Measurements from ENCODE around the gene FAM234A.
A peak's percentile ranks its signal among the peaks of the same experiment; 100 is the strongest.

Gene FAM234A

GRCh38 chr16:279531-279930, 44.9 kb downstream of the FAM234A start:
- no peak for TF ChIP-seq CTCF (IDR thresholded peaks at IDR 0.05)
- no peak for DNase-seq (ENCODE audit: low spot score)
- H3K4me3 ChIP-seq, result no peak overlapping the region
- no peak overlapping the region for H3K27ac ChIP-seq

- no peak for TF ChIP-seq CTCF (IDR thresholded peaks at IDR 0.05)
- no peak overlapping the region for H3K27ac ChIP-seq
- no peak for DNase-seq (ENCODE audit: low spot score)
- H3K4me3 ChIP-seq, result peak overlapping the region; percentile 71
These were observed 45.4 kb downstream of the FAM234A start for GRCh38 chr16:280005-280460.

- DNase-seq (ENCODE audit: low spot score), result no peak
- Histone ChIP-seq H3K4me3 (peak within 1 kb of the TSS; percentile 71), H3K27ac (no peak within 1 kb of the TSS)
- no peak for TF ChIP-seq CTCF (IDR thresholded peaks at IDR 0.05)
These were observed 45.9 kb downstream of the FAM234A start, which contains the start of gene ARHGDIG for GRCh38 chr16:280552-280951. Gene ARHGDIG, plus strand, starts transcription at chr16:280591. Its CDS starts 90 bp downstream, at chr16:280681.

- Histone ChIP-seq H3K4me3 (peak overlapping the region; percentile 71), H3K27ac (no peak overlapping the region)
- TF ChIP-seq CTCF (IDR thresholded peaks at IDR 0.05), result no peak
- DNase-seq (ENCODE audit: low spot score), result no peak
These were observed 46.5 kb downstream of the FAM234A start for GRCh38 chr16:280991-281659.

- no peak overlapping the region for H3K4me3 ChIP-seq
- H3K27ac ChIP-seq, result no peak overlapping the region
- TF ChIP-seq CTCF (IDR thresholded peaks at IDR 0.05), result no peak
- no peak for DNase-seq (ENCODE audit: low spot score)
These were observed 47.1 kb downstream of the FAM234A start for GRCh38 chr16:281660-282255.

GRCh38 chr16:282491-282890, 47.9 kb downstream of the FAM234A start:
- no peak for DNase-seq (ENCODE audit: low spot score)

More at GRCh38 chr16:282491-282890, 47.9 kb downstream of the FAM234A start:
- no peak overlapping the region for H3K4me3 ChIP-seq
- no peak for TF ChIP-seq CTCF (IDR thresholded peaks at IDR 0.05)
- no peak overlapping the region for H3K27ac ChIP-seq

Measured in coronary artery (tissue), 2 donors.